Sigmoid colon (tissue), 7 donors: ENCODE measurements around the gene IDE. TPM values are rescaled to one million over a fixed set of nuclear protein-coding genes. Genes with fewer than 3 reads are reported as not detected.
"Not testable (repeated sequence)": the region's sequence is repeated elsewhere in the genome, so short reads cannot be mapped to it uniquely, and the experiment has no call there.

Source experiments
- DNase-seq: peaks from one replicate; pipeline ENCODE4 v3.0.0-alpha.2; 2019
- H3K27ac ChIP-seq, 4 donors: fragments of 200-600 bp; sonication (generic); one replicate each; pipeline ENCODE4 v1.5.1; 2016 to 2019; ENCODE audit warnings: mild to moderate bottlenecking in 1 of 4
- H3K27me3 ChIP-seq, 3 donors: fragments of 200-600 bp; sonication (generic); one replicate each; pipeline ENCODE4 v1.5.1; 2019; ENCODE audit warnings: mild to moderate bottlenecking in 1 of 3
- H3K36me3 ChIP-seq, 4 donors: fragments of 200-600 bp; sonication (generic); one replicate each; pipeline ENCODE4 v1.5.1; 2016 to 2019
- H3K4me1 ChIP-seq, 4 donors: fragments of 200-600 bp; sonication (generic); one replicate each; pipeline ENCODE4 v1.5.1; 2017 to 2019
- H3K4me3 ChIP-seq, 4 donors: fragments of 200-600 bp; sonication (generic); one replicate each; pipeline ENCODE4 v1.5.1; 2017 to 2019; ENCODE audit warnings: mild to moderate bottlenecking in 2 of 4, moderate library complexity in 1 of 4
- H3K9me3 ChIP-seq, 4 donors: fragments of 200-600 bp in 3 of 4; sonication (generic) in 3 of 4; one replicate each; pipeline versions ENCODE4 v1.5.1 to v1.6.1; 2013 to 2019
- EP300 ChIP-seq, 4 donors: sonication (generic); formaldehyde crosslinking; IDR thresholded peaks; one replicate each; pipeline ENCODE4 v1.6.1; 2017; ENCODE audit warnings: antibody characterized with exemption in 4 of 4
- POLR2A ChIP-seq, 2 donors: fragments of 450-650 bp; IDR thresholded peaks; one replicate each; pipeline ENCODE4 v1.6.1; 2016; ENCODE audit warnings: antibody characterized with exemption in 2 of 2, mild to moderate bottlenecking in 2 of 2, moderate library complexity in 2 of 2
- POLR2AphosphoS5 ChIP-seq, 4 donors: sonication (generic); formaldehyde crosslinking; IDR thresholded peaks; one replicate each; pipeline ENCODE4 v1.6.1; 2017; ENCODE audit warnings: antibody characterized with exemption in 4 of 4
- WGBS, 2 donors: extraction: QIAGEN DNeasy Blood & Tissue Kit; methylation state at CpG; one replicate each; pipeline ENCODE4 v1.1.7; 2013; 5-methylcytosine and 5-hydroxymethylcytosine counted together
- intact Hi-C: fragments of 100-400 bp; cut with DNase I; formaldehyde crosslinking; loops from one replicate; pipeline ENCODE4 v1.15.1; 2023
- polyA plus RNA-seq, 3 donors: library from polyadenylated mRNA; stranded (reverse); fragments of 200-250 nt; gene quantifications; one replicate each; pipeline ENCODE4 v1.2.3, GENCODE V29; 2013
- total RNA-seq, 4 donors: library from RNA; depleted of rRNA; stranded (reverse); fragments of >200 nt; gene quantifications; one replicate each; pipeline ENCODE4 v1.1.0, GENCODE V29; 2016
- TF ChIP-seq, protein P1 (sequence below), 4 experiments: fragments of 450-650 bp in 3 of 4; fragments of 200-600 bp in 1 of 4; IDR thresholded peaks; one replicate each; pipeline ENCODE4 v1.5.1; 2016 to 2019; ENCODE audit warnings: antibody characterized with exemption in 4 of 4, mild to moderate bottlenecking in 3 of 4, moderate library complexity in 2 of 4
- donor health status: healthy with polysubstance abuse.
- donor health status: Bipolar disorder and iron deficiency.
- donor health status: healthy.

IDE gene
- total and polyA plus RNA-seq, 7 donors: 7.8 to 32.9 (median 23.3) TPM

DNA sequence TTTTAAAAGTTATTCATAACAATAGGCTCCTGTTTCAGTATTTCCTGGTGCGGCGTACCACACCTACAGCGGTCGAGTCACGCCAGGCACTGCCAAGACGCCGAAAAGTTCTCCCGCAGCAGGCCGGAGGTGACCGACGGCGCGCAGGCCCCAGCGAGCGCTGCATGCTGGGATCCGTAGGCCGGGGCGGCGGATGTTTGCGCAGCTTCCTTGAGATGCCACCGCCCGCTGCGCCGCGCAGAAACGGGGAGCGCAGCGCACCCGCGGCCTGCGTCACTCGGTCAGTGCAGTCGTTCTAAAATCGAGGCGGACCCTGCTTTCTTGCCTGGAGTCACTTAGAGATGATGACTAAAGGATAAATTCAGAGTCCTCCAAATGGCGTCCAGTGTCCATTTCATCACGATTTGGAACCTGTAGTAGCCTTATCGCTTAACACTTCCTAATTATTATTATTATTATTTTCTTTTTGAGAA, 17.7 kb upstream of the IDE start:
- H3K36me3 ChIP-seq: no peaks in the 10 kb centered on the region
- intact Hi-C loops: loop anchor here (1.0 to 5.0 kb wide), 7 partner anchors 18 to 299 kb away; partner anchors contain the start of genes CPEB3, EXOC6, HHEX and MARCHF5
- peaks cover 0 to 23% (median 11%) of the 10 kb centered on the region in 4 donors for H3K4me1 ChIP-seq
- DNase-seq: peak; percentile 95
- H3K9me3 ChIP-seq: no peaks in the 10 kb centered on the region
- H3K27me3 ChIP-seq: no peaks in the 10 kb centered on the region
- WGBS, 2 donors: 0 to 1% methylated on average over 38 of the region's 38 CpGs
- TF ChIP-seq, protein P1, sequence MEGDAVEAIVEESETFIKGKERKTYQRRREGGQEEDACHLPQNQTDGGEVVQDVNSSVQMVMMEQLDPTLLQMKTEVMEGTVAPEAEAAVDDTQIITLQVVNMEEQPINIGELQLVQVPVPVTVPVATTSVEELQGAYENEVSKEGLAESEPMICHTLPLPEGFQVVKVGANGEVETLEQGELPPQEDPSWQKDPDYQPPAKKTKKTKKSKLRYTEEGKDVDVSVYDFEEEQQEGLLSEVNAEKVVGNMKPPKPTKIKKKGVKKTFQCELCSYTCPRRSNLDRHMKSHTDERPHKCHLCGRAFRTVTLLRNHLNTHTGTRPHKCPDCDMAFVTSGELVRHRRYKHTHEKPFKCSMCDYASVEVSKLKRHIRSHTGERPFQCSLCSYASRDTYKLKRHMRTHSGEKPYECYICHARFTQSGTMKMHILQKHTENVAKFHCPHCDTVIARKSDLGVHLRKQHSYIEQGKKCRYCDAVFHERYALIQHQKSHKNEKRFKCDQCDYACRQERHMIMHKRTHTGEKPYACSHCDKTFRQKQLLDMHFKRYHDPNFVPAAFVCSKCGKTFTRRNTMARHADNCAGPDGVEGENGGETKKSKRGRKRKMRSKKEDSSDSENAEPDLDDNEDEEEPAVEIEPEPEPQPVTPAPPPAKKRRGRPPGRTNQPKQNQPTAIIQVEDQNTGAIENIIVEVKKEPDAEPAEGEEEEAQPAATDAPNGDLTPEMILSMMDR (IDR thresholded peaks at IDR 0.05): no peak
- peak; percentile 72 to 82 for TF ChIP-seq POLR2A (IDR thresholded peaks at IDR 0.05)
- TF ChIP-seq POLR2AphosphoS5 (IDR thresholded peaks at IDR 0.05): peak; percentile 81 to 95 (median 92)
- TF ChIP-seq EP300 (IDR thresholded peaks at IDR 0.05): no peak
- peak overlapping the region; percentile 44 to 75 (median 60) for H3K4me3 ChIP-seq
- peak overlapping the region; percentile 87 to 97 (median 96) for H3K27ac ChIP-seq

DNA sequence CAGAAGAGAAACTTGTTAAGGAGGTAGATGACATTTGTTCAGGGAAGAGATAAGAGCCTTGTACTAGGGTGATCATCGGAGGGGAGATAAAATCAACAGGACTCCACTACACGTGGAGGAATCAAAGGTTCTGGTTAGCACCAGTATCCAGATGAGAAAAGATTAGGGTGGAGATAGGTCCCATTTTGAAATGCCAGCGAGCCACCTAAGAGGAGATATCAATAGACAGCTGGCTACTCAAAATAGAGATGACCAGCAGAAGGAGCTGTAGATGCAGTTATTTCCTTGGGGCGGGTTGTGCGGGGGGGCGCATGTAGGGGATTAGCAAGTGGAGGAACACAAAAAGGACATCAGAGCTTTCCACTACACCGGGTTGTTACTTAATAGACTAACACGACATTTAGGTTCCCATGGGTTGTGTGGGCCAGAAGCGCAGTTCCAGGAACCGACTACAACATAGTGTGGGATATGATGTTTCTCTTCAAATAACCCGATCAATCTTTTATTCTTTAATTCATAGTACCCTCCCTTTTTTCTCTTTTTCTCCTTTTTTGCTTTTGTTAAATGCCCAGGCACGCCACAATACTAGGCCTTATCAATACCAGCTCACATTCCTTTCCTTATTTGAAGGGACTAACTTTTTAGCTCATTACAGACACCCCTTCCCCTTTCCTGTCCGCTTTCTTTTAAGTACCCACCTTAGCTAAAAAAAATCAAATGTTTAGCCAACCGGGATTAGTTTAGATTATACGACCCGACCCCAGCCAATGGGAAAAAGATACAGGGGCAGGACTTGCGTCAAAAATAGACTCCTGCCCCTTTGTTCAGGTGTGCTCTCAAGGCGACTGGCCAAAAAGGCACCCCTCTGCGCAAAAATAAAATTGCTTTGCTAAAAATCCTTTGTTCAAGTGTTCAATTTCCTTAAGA, 17.0 kb upstream of the IDE start:
- 53 to 56% methylated on average over 19 of the region's 19 CpGs for WGBS, 2 donors
- H3K4me1 ChIP-seq: peaks cover 0 to 23% (median 11%) of the 10 kb centered on the region in 4 donors
- H3K9me3 ChIP-seq: no peaks in the 10 kb centered on the region
- peak overlapping the region; percentile 87 to 97 (median 96) for H3K27ac ChIP-seq
- no peak for DNase-seq
- H3K27me3 ChIP-seq: no peaks in the 10 kb centered on the region
- H3K36me3 ChIP-seq: no peaks in the 10 kb centered on the region
- H3K4me3 ChIP-seq: peak overlapping the region; percentile 44 to 75 (median 60)
- intact Hi-C loops: loop anchor here (2.0 to 5.0 kb wide), 5 partner anchors 74 to 299 kb away; partner anchors contain the start of genes CPEB3, EXOC6, HHEX and MARCHF5
- no peak for TF ChIP-seq POLR2AphosphoS5 (IDR thresholded peaks at IDR 0.05)
- TF ChIP-seq, protein P1 (IDR thresholded peaks at IDR 0.05): peak in 1 of 4 experiments; percentile 28

DNA sequence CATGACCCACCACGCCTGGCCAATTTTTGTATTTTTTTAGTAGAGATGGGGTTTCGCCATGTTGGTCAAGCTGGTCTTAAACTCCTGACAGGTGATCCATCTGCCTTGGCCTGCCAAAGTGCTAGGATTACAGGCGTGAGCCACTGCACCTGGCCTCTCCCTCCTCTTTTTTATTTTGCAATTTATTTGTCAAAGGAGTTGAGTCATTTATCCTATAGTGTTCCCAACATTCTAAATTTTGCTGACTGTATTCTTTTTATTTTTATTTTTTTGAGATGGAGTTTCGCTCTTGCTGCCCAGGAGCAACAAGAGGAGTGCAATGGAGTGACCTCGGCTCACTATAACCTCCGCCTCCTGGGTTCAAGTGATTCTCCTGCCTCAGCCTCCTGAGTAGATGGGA, 8.5 kb upstream of the IDE start:
- H3K27ac ChIP-seq, H3K27me3 ChIP-seq, H3K4me3 ChIP-seq, H3K9me3 ChIP-seq, H3K4me1 ChIP-seq, DNase-seq, H3K36me3 ChIP-seq, intact Hi-C loops: not testable (repeated sequence)
- WGBS, 2 donors: 88 to 96% methylated on average over 6 of the region's 6 CpGs

DNA sequence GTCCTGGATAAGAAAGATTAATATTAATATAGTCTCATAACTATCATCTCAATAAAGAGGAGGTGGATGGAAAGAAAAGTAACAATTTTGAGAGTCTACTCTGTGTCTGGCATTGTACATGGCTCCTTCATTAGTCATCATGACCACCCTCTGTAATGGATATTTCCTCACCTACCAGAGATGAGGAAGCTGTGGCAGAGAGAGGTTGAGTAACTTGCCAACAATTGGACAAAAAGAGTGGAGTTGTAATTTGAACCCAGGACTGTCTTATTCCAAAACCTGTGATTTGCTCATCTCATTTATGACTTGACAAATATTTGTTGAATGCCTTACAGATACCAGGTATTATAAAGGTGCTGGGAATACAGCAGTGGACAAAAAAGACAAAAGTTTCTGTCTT, 2.1 kb upstream of the IDE start:
- TF ChIP-seq EP300 (IDR thresholded peaks at IDR 0.05) (no peak), POLR2AphosphoS5 (IDR thresholded peaks at IDR 0.05) (no peak), POLR2A (IDR thresholded peaks at IDR 0.05) (no peak)
- TF ChIP-seq, protein P1 (IDR thresholded peaks at IDR 0.05): no peak

More for the DNA sequence above, 2.1 kb upstream of the IDE start:
- Histone ChIP-seq H3K9me3 (no peaks in the 10 kb centered on the region), H3K4me3 (no peak overlapping the region), H3K27ac (no peak overlapping the region), H3K27me3 (no peaks in the 10 kb centered on the region), H3K36me3 (no peaks in the 10 kb centered on the region), H3K4me1 (peaks cover 2 to 26% (median 23%) of the 10 kb centered on the region in 4 donors)
- intact Hi-C loops: loop anchor here (2.0 kb wide), 1 partner anchor 305 kb away; no protein-coding TSS in a partner anchor
- DNase-seq: no peak
